Iris pigment epithelial cell (primary cell): ENCODE measurements around the gene MLLT3.

Experiments
- DNase-seq: peaks from one replicate; pipeline ENCODE4 v3.0.0-alpha.2; 2011; ENCODE audit warnings: low read depth

Gene MLLT3

GRCh38 chr9:20557890-20558565, 64.3 kb downstream of the MLLT3 start:
- DNase-seq: no peak

- no peak for DNase-seq
Measured at GRCh38 chr9:20557285-20557684, 65.0 kb downstream of the MLLT3 start.

GRCh38 chr9:20553558-20554149, 68.6 kb downstream of the MLLT3 start:
- DNase-seq: peak; percentile 45

- peak; percentile 32 for DNase-seq
Measured at GRCh38 chr9:20552874-20553557, 69.3 kb downstream of the MLLT3 start.

- no peak for DNase-seq
Measured at GRCh38 chr9:20551835-20552234, 70.5 kb downstream of the MLLT3 start.

- no peak for DNase-seq
Measured at GRCh38 chr9:20551236-20551635, 71.1 kb downstream of the MLLT3 start.

GRCh38 chr9:20550326-20550725, 72.0 kb downstream of the MLLT3 start:
- DNase-seq: no peak

- DNase-seq: no peak
Measured at GRCh38 chr9:20549053-20549452, 73.2 kb downstream of the MLLT3 start.

- DNase-seq: no peak
Measured at GRCh38 chr9:20545023-20545622, 77.2 kb downstream of the MLLT3 start.

- no peak for DNase-seq
Measured at GRCh38 chr9:20540169-20540863, 82.0 kb downstream of the MLLT3 start.

GRCh38 chr9:20538956-20539355, 83.3 kb downstream of the MLLT3 start:
- DNase-seq: no peak

- DNase-seq: no peak
Measured at GRCh38 chr9:20538092-20538491, 84.2 kb downstream of the MLLT3 start.

GRCh38 chr9:20537294-20537693, 85.0 kb downstream of the MLLT3 start:
- no peak for DNase-seq

- DNase-seq: no peak
Measured at GRCh38 chr9:20532584-20532983, 89.7 kb downstream of the MLLT3 start.

- no peak for DNase-seq
Measured at GRCh38 chr9:20529837-20530236, 92.5 kb downstream of the MLLT3 start.

GRCh38 chr9:20528253-20528652, 94.0 kb downstream of the MLLT3 start:
- DNase-seq: no peak

GRCh38 chr9:20526500-20527319, 95.6 kb downstream of the MLLT3 start:
- DNase-seq: peak; percentile 52

GRCh38 chr9:20524776-20525175, 97.5 kb downstream of the MLLT3 start:
- no peak for DNase-seq

GRCh38 chr9:20518737-20519136, 103.6 kb downstream of the MLLT3 start:
- DNase-seq: no peak

GRCh38 chr9:20513126-20513913, 109.0 kb downstream of the MLLT3 start:
- peak; percentile 56 for DNase-seq

- DNase-seq: peak; percentile 26
Measured at GRCh38 chr9:20512636-20513035, 109.7 kb downstream of the MLLT3 start.
